LNCaP clone FGC (cell line): ENCODE data around the gene S100A14.
"Not testable (repeated sequence)": the region's sequence is repeated elsewhere in the genome, so short reads cannot be mapped to it uniquely, and the experiment has no call there.

Experiments used
- DNase-seq: peaks from one replicate; pipeline ENCODE4 v3.0.0-alpha.2; 2011; ENCODE audit warnings: low read depth
- H3K4me3 ChIP-seq: 2 replicates; pipeline ENCODE4 v1.5.1; 2011; ENCODE audit warnings: mild to moderate bottlenecking, low read depth, low read length, control low read depth
- CTCF ChIP-seq: IDR thresholded peaks from 2 replicates; pipeline ENCODE4 v1.5.1; 2012; ENCODE audit warnings: mild to moderate bottlenecking; ENCODE audit not compliant: control insufficient read depth, insufficient read depth; ENCODE audit errors: extremely low read depth

Gene S100A14

GRCh38 chr1:153597206-153597605, 18.9 kb downstream of the S100A14 start:
- no peak overlapping the region for H3K4me3 ChIP-seq
- DNase-seq: no peak
- no peak for TF ChIP-seq CTCF

GRCh38 chr1:153592748-153593147, 23.4 kb downstream of the S100A14 start:
- H3K4me3 ChIP-seq: no peak overlapping the region
- no peak for TF ChIP-seq CTCF
- no peak for DNase-seq

- no peak overlapping the region for H3K4me3 ChIP-seq
- no peak for TF ChIP-seq CTCF
- no peak for DNase-seq
Measured at GRCh38 chr1:153588482-153588881, 27.6 kb downstream of the S100A14 start.

- DNase-seq, H3K4me3 ChIP-seq: not testable (repeated sequence)
Measured at GRCh38 chr1:153588033-153588432, 28.1 kb downstream of the S100A14 start.

GRCh38 chr1:153587314-153587713, 28.8 kb downstream of the S100A14 start:
- no peak overlapping the region for H3K4me3 ChIP-seq
- no peak for TF ChIP-seq CTCF
- DNase-seq: no peak

- no peak for DNase-seq
- no peak for TF ChIP-seq CTCF
- no peak overlapping the region for H3K4me3 ChIP-seq
Measured at GRCh38 chr1:153586347-153586746, 29.8 kb downstream of the S100A14 start.

- no peak overlapping the region for H3K4me3 ChIP-seq
- no peak for TF ChIP-seq CTCF
- no peak for DNase-seq
Measured at GRCh38 chr1:153585006-153585405, 31.1 kb downstream of the S100A14 start.
